ENCODE data around the gene MCC.

MCC gene

DNA sequence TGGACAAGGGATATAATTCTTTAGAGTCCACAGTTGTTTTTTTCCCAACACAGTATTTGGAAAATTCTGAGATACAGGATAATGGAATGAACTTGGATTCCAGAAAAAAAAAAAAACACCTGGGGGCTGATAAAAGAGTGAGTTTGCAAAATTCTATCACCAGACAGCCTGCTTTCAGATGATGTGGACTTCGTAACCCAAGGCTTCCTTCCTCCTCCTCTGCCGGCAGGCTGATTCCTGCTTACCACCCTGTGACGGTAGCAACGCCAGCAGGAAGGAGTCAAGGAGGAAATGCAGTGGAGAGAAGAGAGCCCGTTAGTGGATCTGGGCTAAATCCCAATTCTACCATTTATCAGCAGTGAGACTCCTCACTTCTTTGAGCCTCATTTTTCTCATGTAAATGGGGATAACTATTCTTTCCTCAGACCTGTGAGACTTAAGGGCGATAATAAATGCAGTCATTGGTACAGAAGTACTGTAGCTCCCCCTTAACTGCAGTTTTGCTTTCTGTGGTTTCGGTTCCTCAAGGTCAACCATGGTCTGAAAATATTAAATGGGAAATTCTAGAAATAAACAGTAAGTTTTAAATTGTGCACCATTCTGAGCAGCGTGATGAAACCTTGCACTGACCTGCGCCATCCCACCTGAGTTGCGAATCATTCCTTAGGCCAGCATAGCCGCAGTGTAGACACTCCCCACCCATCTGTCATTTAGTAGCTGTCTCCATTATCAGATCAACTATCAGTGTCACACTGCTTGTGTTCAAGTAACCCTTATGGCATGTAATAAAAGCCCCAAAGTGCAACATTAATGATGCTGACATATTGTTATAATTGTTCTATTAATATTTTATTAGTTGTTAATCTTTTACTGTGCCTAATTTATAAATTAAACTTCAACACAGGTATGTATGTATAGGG is 440.3 kb downstream of the MCC start:
- H3K4me2 ChIP-seq (ENCODE audit: low read length), result no peak overlapping the region
- no CpG with 5 or more reads among the region's 11 CpGs for whole genome bisulfite sequencing (ENCODE audit: extremely low coverage, insufficient coverage, low lambda C conversion rate)
- no peak overlapping the region for H3K4ac ChIP-seq (ENCODE audit: low read depth, low read length)
- no peak overlapping the region for H2BK120ac ChIP-seq (ENCODE audit: low read depth, low read length)
- H4K8ac ChIP-seq (ENCODE audit: low read depth, low read length), result no peak overlapping the region
- no peak overlapping the region for H2BK5ac ChIP-seq (ENCODE audit: low read length)
- no peak overlapping the region for H3K56ac ChIP-seq (ENCODE audit: low read length)
- no peak overlapping the region for H3K4me3 ChIP-seq (ENCODE audit: low read length)
- no peak overlapping the region for H3K9ac ChIP-seq (ENCODE audit: low read length)
- H3K23ac ChIP-seq (ENCODE audit: low read length), result no peak overlapping the region
- no peaks in the 10 kb centered on the region for H3K79me2 ChIP-seq (ENCODE audit: control insufficient read depth, insufficient read depth, low read length)
- no peak overlapping the region for H4K5ac ChIP-seq (ENCODE audit: low read length)
- H3K79me1 ChIP-seq (ENCODE audit: low read length), result no peaks in the 10 kb centered on the region
- no peak overlapping the region for H3K27ac ChIP-seq (ENCODE audit: low read depth, low read length)
- no peak for DNase-seq
- peaks cover 10% of the 10 kb centered on the region for H3K36me3 ChIP-seq (ENCODE audit: control insufficient read depth, insufficient read depth, low read length)
- no peak overlapping the region for H3K18ac ChIP-seq (ENCODE audit: low read length)
- H2BK15ac ChIP-seq (replicated peaks; ENCODE audit: low read depth), result no peak overlapping the region
- H3K27me3 ChIP-seq (ENCODE audit: insufficient read depth, low read length, poor library complexity), result no peaks in the 10 kb centered on the region
- no peaks in the 10 kb centered on the region for H3K4me1 ChIP-seq (ENCODE audit: control insufficient read depth, low read depth, low read length)
- H2AK5ac ChIP-seq (ENCODE audit: low read length), result no peak overlapping the region

DNA sequence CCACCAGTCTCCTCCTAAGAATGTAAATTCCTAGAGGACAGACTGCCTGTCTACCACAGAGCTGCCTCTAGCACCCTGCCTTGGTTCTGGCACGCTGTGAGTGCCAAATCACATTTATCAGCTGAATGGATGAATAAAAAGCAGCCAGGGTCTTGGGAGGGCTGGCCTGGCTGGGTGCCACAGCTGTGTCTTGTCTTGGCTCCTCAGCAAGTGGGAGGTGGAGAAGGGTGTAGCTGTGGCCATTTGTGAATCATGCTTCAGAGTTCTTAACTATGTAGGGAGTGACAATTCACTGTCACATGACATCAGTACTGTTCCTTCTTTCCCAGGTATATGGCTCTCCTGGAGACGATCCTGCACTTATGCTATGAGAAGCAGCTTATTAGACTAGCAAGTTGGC is 441.0 kb downstream of the MCC start:
- Histone ChIP-seq H3K18ac (ENCODE audit: low read length) (no peak overlapping the region), H3K79me2 (ENCODE audit: control insufficient read depth, insufficient read depth, low read length) (no peaks in the 10 kb centered on the region), H3K4me3 (ENCODE audit: low read length) (no peak overlapping the region), H3K79me1 (ENCODE audit: low read length) (no peaks in the 10 kb centered on the region), H3K27ac (ENCODE audit: low read depth, low read length) (no peak overlapping the region), H3K56ac (ENCODE audit: low read length) (no peak overlapping the region), H3K4me2 (ENCODE audit: low read length) (no peak overlapping the region), H2BK5ac (ENCODE audit: low read length) (no peak overlapping the region), H3K27me3 (ENCODE audit: insufficient read depth, low read length, poor library complexity) (no peaks in the 10 kb centered on the region), H3K23ac (ENCODE audit: low read length) (no peak overlapping the region), H4K8ac (ENCODE audit: low read depth, low read length) (no peak overlapping the region), H2AK5ac (ENCODE audit: low read length) (no peak overlapping the region), H4K5ac (ENCODE audit: low read length) (no peak overlapping the region), H3K4me1 (ENCODE audit: control insufficient read depth, low read depth, low read length) (no peaks in the 10 kb centered on the region), H3K4ac (ENCODE audit: low read depth, low read length) (no peak overlapping the region), H3K36me3 (ENCODE audit: control insufficient read depth, insufficient read depth, low read length) (peaks cover 10% of the 10 kb centered on the region), H3K9ac (ENCODE audit: low read length) (no peak overlapping the region), H2BK15ac (replicated peaks; ENCODE audit: low read depth) (no peak overlapping the region), H2BK120ac (ENCODE audit: low read depth, low read length) (no peak overlapping the region)
- no peak for DNase-seq
- no CpG with 5 or more reads among the region's 2 CpGs for WGBS (ENCODE audit: extremely low coverage, insufficient coverage, low lambda C conversion rate)

DNA sequence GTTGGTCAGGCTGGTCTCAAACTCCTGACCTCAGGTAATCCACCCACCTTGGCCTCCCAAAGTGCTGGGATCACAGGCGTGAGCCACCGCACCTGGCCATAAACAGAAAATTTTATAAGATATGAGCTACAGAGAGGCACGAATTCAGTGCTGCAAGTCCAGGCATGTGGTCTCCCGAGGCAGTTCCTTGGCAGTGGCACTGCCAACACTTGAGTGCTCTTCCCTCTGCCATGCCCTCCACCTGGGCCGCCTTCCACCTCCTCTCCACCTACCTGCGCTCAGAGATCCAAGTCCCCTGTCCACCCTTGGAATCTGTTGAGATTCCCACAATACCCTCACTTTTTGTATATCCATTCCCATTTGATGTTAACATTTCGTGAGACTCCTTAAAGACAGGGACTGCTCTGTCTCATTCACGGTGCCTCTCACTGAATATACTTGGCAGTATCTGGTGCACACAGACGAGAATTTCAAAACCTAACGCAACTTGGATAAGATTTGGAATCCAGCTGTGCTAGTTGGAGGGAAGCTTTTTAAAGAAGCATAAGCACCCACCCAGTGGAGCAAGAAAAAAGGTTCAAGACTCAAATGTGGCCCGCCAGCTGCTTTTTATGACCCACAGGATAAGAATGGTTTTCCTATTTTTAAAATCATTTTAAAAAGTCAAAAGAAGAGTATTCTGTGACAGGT is 443.3 kb downstream of the MCC start:
- no peak overlapping the region for H3K4me3 ChIP-seq (ENCODE audit: low read length)
- no peak overlapping the region for H2BK120ac ChIP-seq (ENCODE audit: low read depth, low read length)
- H3K18ac ChIP-seq (ENCODE audit: low read length), result no peak overlapping the region
- H3K27ac ChIP-seq (ENCODE audit: low read depth, low read length), result no peak overlapping the region
- H2AK5ac ChIP-seq (ENCODE audit: low read length), result no peak overlapping the region
- no peaks in the 10 kb centered on the region for H3K27me3 ChIP-seq (ENCODE audit: insufficient read depth, low read length, poor library complexity)
- no peak overlapping the region for H4K5ac ChIP-seq (ENCODE audit: low read length)
- H3K4ac ChIP-seq (ENCODE audit: low read depth, low read length), result no peak overlapping the region
- no peak overlapping the region for H2BK15ac ChIP-seq (replicated peaks; ENCODE audit: low read depth)
- no peak overlapping the region for H3K56ac ChIP-seq (ENCODE audit: low read length)
- no peak for DNase-seq
- H3K79me2 ChIP-seq (ENCODE audit: control insufficient read depth, insufficient read depth, low read length), result no peaks in the 10 kb centered on the region
- H3K4me2 ChIP-seq (ENCODE audit: low read length), result no peak overlapping the region
- H3K4me1 ChIP-seq (ENCODE audit: control insufficient read depth, low read depth, low read length), result no peaks in the 10 kb centered on the region
- no peak overlapping the region for H2BK5ac ChIP-seq (ENCODE audit: low read length)
- H3K36me3 ChIP-seq (ENCODE audit: control insufficient read depth, insufficient read depth, low read length), result peaks cover 9% of the 10 kb centered on the region
- no peak overlapping the region for H4K8ac ChIP-seq (ENCODE audit: low read depth, low read length)
- no peaks in the 10 kb centered on the region for H3K79me1 ChIP-seq (ENCODE audit: low read length)
- no peak overlapping the region for H3K23ac ChIP-seq (ENCODE audit: low read length)
- H3K9ac ChIP-seq (ENCODE audit: low read length), result no peak overlapping the region
- WGBS (ENCODE audit: extremely low coverage, insufficient coverage, low lambda C conversion rate), result no CpG with 5 or more reads among the region's 11 CpGs

DNA sequence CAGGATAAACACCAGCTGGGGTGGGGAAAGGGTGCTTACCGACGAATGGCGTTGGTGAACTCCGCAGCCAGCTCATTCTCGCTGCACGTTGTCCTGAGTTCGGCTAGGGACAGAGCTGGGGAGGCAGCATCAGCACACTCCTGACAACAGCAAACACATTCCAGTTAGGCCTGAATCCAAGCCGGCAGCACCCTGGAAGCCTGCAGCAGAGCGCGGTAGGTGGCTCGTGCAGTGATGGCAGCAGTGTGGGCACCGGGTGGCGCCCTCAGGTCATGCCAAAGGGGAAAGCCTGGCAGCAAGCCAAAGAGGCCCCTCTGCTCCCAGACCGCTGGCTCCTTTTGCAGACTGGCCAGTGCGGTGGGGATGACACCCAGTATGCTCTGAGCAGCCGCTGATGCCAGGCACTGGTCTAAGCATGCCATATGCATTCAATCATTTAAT is 444.7 kb downstream of the MCC start:
- no peak overlapping the region for H3K4ac ChIP-seq (ENCODE audit: low read depth, low read length)
- H2BK15ac ChIP-seq (replicated peaks; ENCODE audit: low read depth), result no peak overlapping the region
- no peak overlapping the region for H3K27ac ChIP-seq (ENCODE audit: low read depth, low read length)
- no peak for DNase-seq
- no peak overlapping the region for H4K8ac ChIP-seq (ENCODE audit: low read depth, low read length)
- no peak overlapping the region for H3K56ac ChIP-seq (ENCODE audit: low read length)
- H4K5ac ChIP-seq (ENCODE audit: low read length), result no peak overlapping the region
- no CpG with 5 or more reads among the region's 16 CpGs for WGBS (ENCODE audit: extremely low coverage, insufficient coverage, low lambda C conversion rate)
- H2BK120ac ChIP-seq (ENCODE audit: low read depth, low read length), result no peak overlapping the region
- no peak overlapping the region for H3K23ac ChIP-seq (ENCODE audit: low read length)
- H3K9ac ChIP-seq (ENCODE audit: low read length), result no peak overlapping the region
- no peak overlapping the region for H3K18ac ChIP-seq (ENCODE audit: low read length)
- H3K79me1 ChIP-seq (ENCODE audit: low read length), result no peaks in the 10 kb centered on the region
- no peak overlapping the region for H3K4me2 ChIP-seq (ENCODE audit: low read length)
- no peak overlapping the region for H2BK5ac ChIP-seq (ENCODE audit: low read length)
- H3K79me2 ChIP-seq (ENCODE audit: control insufficient read depth, insufficient read depth, low read length), result no peaks in the 10 kb centered on the region
- no peak overlapping the region for H3K4me3 ChIP-seq (ENCODE audit: low read length)
- H3K27me3 ChIP-seq (ENCODE audit: insufficient read depth, low read length, poor library complexity), result no peaks in the 10 kb centered on the region
- H2AK5ac ChIP-seq (ENCODE audit: low read length), result no peak overlapping the region
- H3K36me3 ChIP-seq (ENCODE audit: control insufficient read depth, insufficient read depth, low read length), result peaks cover 9% of the 10 kb centered on the region
- no peaks in the 10 kb centered on the region for H3K4me1 ChIP-seq (ENCODE audit: control insufficient read depth, low read depth, low read length)

DNA sequence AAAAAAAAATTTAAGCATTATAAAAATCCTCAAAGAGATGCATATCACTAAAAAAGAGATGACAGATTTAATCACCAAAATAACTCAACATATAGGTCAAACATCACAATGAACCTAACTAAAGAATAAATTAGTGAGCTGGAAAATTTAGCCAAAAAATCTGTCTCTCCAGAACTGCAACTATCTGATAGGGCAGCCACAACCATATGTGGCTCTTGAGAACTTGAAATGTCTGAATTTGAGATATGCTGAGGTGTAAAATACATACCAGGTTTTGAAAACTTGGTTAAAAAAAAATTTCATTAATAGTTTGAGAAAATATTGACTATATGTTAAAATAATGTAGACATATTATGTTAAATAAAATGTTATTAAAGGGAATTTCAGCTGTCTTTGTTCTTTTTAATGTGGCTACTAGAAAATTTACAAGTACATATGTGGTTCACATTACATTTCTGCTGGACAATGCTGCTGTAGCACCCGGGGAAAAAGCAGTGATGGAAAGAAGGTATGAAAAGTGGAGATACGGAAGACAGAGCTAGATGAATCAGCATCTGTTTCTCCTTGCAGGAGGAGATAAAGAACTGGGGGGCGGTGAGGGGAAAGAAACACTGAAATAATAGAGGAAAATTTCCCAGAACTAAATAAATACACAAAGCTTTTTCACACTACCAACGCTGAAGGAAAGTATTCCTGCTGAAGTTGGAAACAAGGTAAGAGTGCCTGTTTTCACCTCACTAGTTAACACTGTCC is 445.6 kb downstream of the MCC start:
- Histone ChIP-seq H2BK120ac (ENCODE audit: low read depth, low read length) (no peak overlapping the region), H3K36me3 (ENCODE audit: control insufficient read depth, insufficient read depth, low read length) (peaks cover 10% of the 10 kb centered on the region), H3K27ac (ENCODE audit: low read depth, low read length) (no peak overlapping the region), H4K5ac (ENCODE audit: low read length) (no peak overlapping the region), H2BK15ac (replicated peaks; ENCODE audit: low read depth) (no peak overlapping the region), H3K9ac (ENCODE audit: low read length) (no peak overlapping the region), H3K4ac (ENCODE audit: low read depth, low read length) (no peak overlapping the region), H4K8ac (ENCODE audit: low read depth, low read length) (no peak overlapping the region), H3K23ac (ENCODE audit: low read length) (no peak overlapping the region), H3K18ac (ENCODE audit: low read length) (no peak overlapping the region), H3K4me1 (ENCODE audit: control insufficient read depth, low read depth, low read length) (no peaks in the 10 kb centered on the region), H2AK5ac (ENCODE audit: low read length) (no peak overlapping the region), H3K79me1 (ENCODE audit: low read length) (no peaks in the 10 kb centered on the region), H3K4me2 (ENCODE audit: low read length) (no peak overlapping the region), H3K79me2 (ENCODE audit: control insufficient read depth, insufficient read depth, low read length) (no peaks in the 10 kb centered on the region), H2BK5ac (ENCODE audit: low read length) (no peak overlapping the region), H3K27me3 (ENCODE audit: insufficient read depth, low read length, poor library complexity) (no peaks in the 10 kb centered on the region), H3K4me3 (ENCODE audit: low read length) (no peak overlapping the region), H3K56ac (ENCODE audit: low read length) (no peak overlapping the region)
- DNase-seq, result no peak
- WGBS (ENCODE audit: extremely low coverage, insufficient coverage, low lambda C conversion rate), result no CpG with 5 or more reads among the region's 4 CpGs

All from mesendoderm (in vitro differentiated cells).